ENCODE measurements around the gene PRICKLE1.

GRCh38 chr12:42428850-42429249 lies 160.7 kb downstream of the PRICKLE1 start:
- no peak for TF ChIP-seq CTCF (IDR thresholded peaks at IDR 0.05; ENCODE audit: poor library complexity, severe bottlenecking)
- TF ChIP-seq MXI1 (conservative IDR thresholded peaks at IDR 0.05; ENCODE audit: poor library complexity, severe bottlenecking): no peak
- no peak for TF ChIP-seq POLR2AphosphoS5 (IDR thresholded peaks at IDR 0.05)
- no peak for TF ChIP-seq REST (IDR thresholded peaks at IDR 0.05; ENCODE audit: borderline replicate concordance)
- no peak for TF ChIP-seq TAF1 (IDR thresholded peaks at IDR 0.05; ENCODE audit: low read depth)
- TF ChIP-seq EP300 (conservative IDR thresholded peaks at IDR 0.05; ENCODE audit: poor library complexity, severe bottlenecking): no peak
- TF ChIP-seq SMC3 (conservative IDR thresholded peaks at IDR 0.05; ENCODE audit: poor library complexity): no peak
- TF ChIP-seq RAD21 (conservative IDR thresholded peaks at IDR 0.05): no peak
